OCI-LY1 (cell line): ENCODE measurements around the gene FOXA1.

Source experiments
- H2AFZ ChIP-seq: fragments of 200-600 bp; sonication (generic), shearing (Covaris generic); 2 replicates; pipeline ENCODE4 v1.6.0; 2014; ENCODE audit warnings: antibody characterized with exemption, mild to moderate bottlenecking, low read length
- H3F3A ChIP-seq: fragments of 200-600 bp; sonication (generic), shearing (Covaris generic); 2 replicates; pipeline ENCODE4 v1.6.0; 2014; ENCODE audit warnings: mild to moderate bottlenecking, antibody characterized with exemption, low read length, moderate library complexity; ENCODE audit not compliant: insufficient read depth
- H3K27ac ChIP-seq: fragments of 200-600 bp; sonication (generic); 2 replicates; pipeline ENCODE4 v1.5.1; 2014; ENCODE audit warnings: low read length, mixed run types, mild to moderate bottlenecking, low read depth; ENCODE audit not compliant: poor library complexity, severe bottlenecking
- H3K27me3 ChIP-seq: fragments of 200-600 bp; sonication (generic); 2 replicates; pipeline ENCODE4 v1.6.0; 2014; ENCODE audit warnings: antibody characterized with exemption, mild to moderate bottlenecking, low read length, moderate library complexity; ENCODE audit not compliant: insufficient read depth
- H3K36me3 ChIP-seq: fragments of 200-600 bp; sonication (generic); 2 replicates; pipeline ENCODE4 v1.6.1; 2014; ENCODE audit warnings: mild to moderate bottlenecking, antibody characterized with exemption, low read length, moderate library complexity, mixed read lengths; ENCODE audit not compliant: insufficient read depth
- H3K4me1 ChIP-seq: fragments of 200-600 bp; sonication (generic); 2 replicates; pipeline ENCODE4 v1.5.1; 2014; ENCODE audit warnings: mild to moderate bottlenecking, low read length, moderate library complexity; ENCODE audit not compliant: insufficient read depth, severe bottlenecking
- H3K4me2 ChIP-seq: fragments of 200-600 bp; sonication (generic), shearing (Covaris generic); 2 replicates; pipeline ENCODE4 v1.6.1; 2014; ENCODE audit warnings: low read length
- H3K4me3 ChIP-seq: fragments of 200-600 bp; sonication (generic); 2 replicates; pipeline ENCODE4 v1.5.1; 2014; ENCODE audit warnings: low read length, low read depth, mild to moderate bottlenecking, mixed read lengths; ENCODE audit not compliant: poor library complexity, severe bottlenecking
- H3K79me2 ChIP-seq: fragments of 200-600 bp; shearing (Covaris generic); 2 replicates; pipeline ENCODE4 v1.6.1; 2016; ENCODE audit warnings: mixed run types, low read length, mixed read lengths; ENCODE audit not compliant: insufficient read depth
- H3K9ac ChIP-seq: fragments of 200-600 bp; sonication (generic), shearing (Covaris generic); 2 replicates; pipeline ENCODE4 v1.6.1; 2014; ENCODE audit warnings: mild to moderate bottlenecking, low read length, mixed read lengths
- H3K9me2 ChIP-seq: fragments of 200-600 bp; sonication (generic), shearing (Covaris generic); 2 replicates; pipeline ENCODE4 v1.6.1; 2014; ENCODE audit warnings: low read depth, mild to moderate bottlenecking, low read length, mixed read lengths
- H3K9me3 ChIP-seq: fragments of 200-600 bp; shearing (Covaris generic); 2 replicates; pipeline ENCODE4 v1.6.1; 2014; ENCODE audit warnings: low read length, mixed read lengths
- H4K20me1 ChIP-seq: fragments of 200-600 bp; sonication (generic), shearing (Covaris generic); 2 replicates; pipeline ENCODE4 v1.6.0; 2016; ENCODE audit warnings: mild to moderate bottlenecking, low read length; ENCODE audit not compliant: insufficient read depth
- EZH2 ChIP-seq: fragments of 200-600 bp; sonication (generic), shearing (Covaris generic); IDR thresholded peaks from 2 replicates; pipeline ENCODE4 v1.8.0; 2017; ENCODE audit warnings: borderline replicate concordance, mixed run types, mild to moderate bottlenecking, antibody characterized with exemption, low read length, moderate library complexity, mixed read lengths
- TF ChIP-seq, protein P1 (sequence below): fragments of 200-600 bp; sonication (generic), shearing (Covaris generic); IDR thresholded peaks from 2 replicates; pipeline ENCODE4 v1.5.1; 2017; ENCODE audit warnings: mild to moderate bottlenecking, antibody characterized with exemption, low read length, moderate library complexity, mixed read lengths

The FOXA1 gene

DNA sequence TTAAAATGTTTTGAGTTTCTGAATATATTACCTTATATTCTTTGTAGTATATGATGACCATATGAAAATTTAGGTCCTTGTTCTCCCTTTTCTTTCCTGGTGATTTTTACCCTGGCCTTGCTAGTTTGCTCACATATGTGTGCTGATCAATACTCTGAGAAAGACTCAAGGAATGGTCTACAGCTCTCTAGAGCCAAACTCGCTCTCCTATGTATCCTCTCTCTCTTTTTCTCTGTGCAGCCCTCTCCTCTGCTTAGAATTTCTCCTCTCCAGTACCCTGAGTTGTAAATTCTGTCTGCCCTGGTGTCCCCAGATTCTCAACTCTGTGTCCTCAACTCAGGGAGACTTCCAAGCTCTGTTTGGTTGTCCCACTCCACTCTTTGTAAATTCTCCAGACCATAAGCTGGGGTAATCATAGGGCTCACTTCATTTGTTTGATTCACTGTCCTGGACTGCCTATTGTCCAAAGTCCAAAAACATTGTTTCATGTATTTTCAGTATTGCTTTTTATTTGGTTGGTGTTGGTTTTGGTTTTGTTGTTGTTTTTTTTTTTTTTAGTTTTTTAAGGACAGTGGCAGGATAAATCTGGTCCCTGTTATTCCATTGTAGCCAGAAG, 41.0 kb downstream of the FOXA1 start:
- no peak overlapping the region for H3K4me2 ChIP-seq
- no peak overlapping the region for H2AFZ ChIP-seq
- H3F3A ChIP-seq = no peaks in the 10 kb centered on the region
- H3K27me3 ChIP-seq = no peaks in the 10 kb centered on the region
- no peak for TF ChIP-seq EZH2
- TF ChIP-seq, protein P1, sequence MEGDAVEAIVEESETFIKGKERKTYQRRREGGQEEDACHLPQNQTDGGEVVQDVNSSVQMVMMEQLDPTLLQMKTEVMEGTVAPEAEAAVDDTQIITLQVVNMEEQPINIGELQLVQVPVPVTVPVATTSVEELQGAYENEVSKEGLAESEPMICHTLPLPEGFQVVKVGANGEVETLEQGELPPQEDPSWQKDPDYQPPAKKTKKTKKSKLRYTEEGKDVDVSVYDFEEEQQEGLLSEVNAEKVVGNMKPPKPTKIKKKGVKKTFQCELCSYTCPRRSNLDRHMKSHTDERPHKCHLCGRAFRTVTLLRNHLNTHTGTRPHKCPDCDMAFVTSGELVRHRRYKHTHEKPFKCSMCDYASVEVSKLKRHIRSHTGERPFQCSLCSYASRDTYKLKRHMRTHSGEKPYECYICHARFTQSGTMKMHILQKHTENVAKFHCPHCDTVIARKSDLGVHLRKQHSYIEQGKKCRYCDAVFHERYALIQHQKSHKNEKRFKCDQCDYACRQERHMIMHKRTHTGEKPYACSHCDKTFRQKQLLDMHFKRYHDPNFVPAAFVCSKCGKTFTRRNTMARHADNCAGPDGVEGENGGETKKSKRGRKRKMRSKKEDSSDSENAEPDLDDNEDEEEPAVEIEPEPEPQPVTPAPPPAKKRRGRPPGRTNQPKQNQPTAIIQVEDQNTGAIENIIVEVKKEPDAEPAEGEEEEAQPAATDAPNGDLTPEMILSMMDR = no peak
- H3K9ac ChIP-seq = no peak overlapping the region
- H3K9me2 ChIP-seq = no peaks in the 10 kb centered on the region
- H3K4me1 ChIP-seq = no peaks in the 10 kb centered on the region
- H3K4me3 ChIP-seq = no peak overlapping the region
- H3K9me3 ChIP-seq = no peaks in the 10 kb centered on the region
- no peaks in the 10 kb centered on the region for H4K20me1 ChIP-seq
- no peaks in the 10 kb centered on the region for H3K79me2 ChIP-seq
- H3K36me3 ChIP-seq = no peaks in the 10 kb centered on the region
- no peak overlapping the region for H3K27ac ChIP-seq

DNA sequence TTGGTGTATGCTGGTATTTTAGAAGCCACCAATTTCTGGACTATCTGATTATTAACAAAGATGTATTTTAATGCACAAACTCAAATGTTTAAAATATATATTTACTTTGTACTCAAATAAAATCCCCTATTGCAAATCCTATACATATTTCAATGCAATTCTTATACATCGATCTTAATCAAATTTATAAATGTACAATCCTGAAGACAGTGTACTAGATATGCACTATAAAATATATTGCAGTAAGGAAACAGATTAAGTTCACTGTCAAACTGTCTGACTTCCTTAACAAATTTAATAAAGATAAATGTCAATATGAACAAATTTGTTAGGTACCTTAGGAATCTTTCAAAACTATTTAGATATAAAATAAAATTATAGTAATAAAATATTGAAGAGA, 43.9 kb downstream of the FOXA1 start:
- H3K9me3 ChIP-seq = no peaks in the 10 kb centered on the region
- H3K4me2 ChIP-seq = no peak overlapping the region
- no peaks in the 10 kb centered on the region for H3K27me3 ChIP-seq
- H3K27ac ChIP-seq = no peak overlapping the region
- H3K79me2 ChIP-seq = no peaks in the 10 kb centered on the region
- TF ChIP-seq, protein P1 = no peak
- TF ChIP-seq EZH2 = no peak
- no peaks in the 10 kb centered on the region for H3F3A ChIP-seq
- no peak overlapping the region for H3K4me3 ChIP-seq
- no peaks in the 10 kb centered on the region for H3K9me2 ChIP-seq
- no peaks in the 10 kb centered on the region for H4K20me1 ChIP-seq
- H3K4me1 ChIP-seq = no peaks in the 10 kb centered on the region
- no peak overlapping the region for H3K9ac ChIP-seq
- H2AFZ ChIP-seq = no peak overlapping the region
- no peaks in the 10 kb centered on the region for H3K36me3 ChIP-seq

DNA sequence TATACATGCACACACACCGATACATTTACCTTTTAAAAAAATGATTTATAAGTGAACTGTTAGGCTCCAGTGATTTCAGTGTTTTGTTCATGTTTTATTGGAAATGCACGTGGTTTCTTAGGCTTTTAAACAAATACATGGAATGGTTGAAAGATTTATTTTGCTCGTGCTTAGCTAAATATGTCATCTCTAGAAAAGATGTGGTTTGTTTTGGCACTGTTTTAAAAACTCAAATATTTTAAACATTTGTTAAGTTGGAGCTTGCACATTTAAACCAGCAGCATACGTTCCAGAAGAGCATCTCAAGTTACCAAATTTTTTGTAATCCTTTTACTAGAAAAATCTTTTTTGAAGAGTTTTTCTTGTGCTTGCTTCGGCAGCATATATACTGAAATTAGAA, 44.5 kb downstream of the FOXA1 start:
- H2AFZ ChIP-seq = no peak overlapping the region

More for the DNA sequence above, 44.5 kb downstream of the FOXA1 start:
- Histone ChIP-seq H3K4me1 (no peaks in the 10 kb centered on the region), H3K9me2 (no peaks in the 10 kb centered on the region), H3K4me3 (no peak overlapping the region), H3F3A (no peaks in the 10 kb centered on the region), H4K20me1 (no peaks in the 10 kb centered on the region), H3K79me2 (no peaks in the 10 kb centered on the region), H3K27me3 (no peaks in the 10 kb centered on the region), H3K27ac (no peak overlapping the region), H3K36me3 (no peaks in the 10 kb centered on the region), H3K9me3 (no peaks in the 10 kb centered on the region), H3K9ac (no peak overlapping the region), H3K4me2 (no peak overlapping the region)
- TF ChIP-seq, protein P1 = no peak
- TF ChIP-seq EZH2 = no peak
